NCI-H345 treated with DMSO at 0.1 percent for 48 hours (cell line): ENCODE measurements around the gene AQP4.
A peak's percentile ranks its signal among the peaks of the same experiment; 100 is the strongest.

Experiments used
- DNase-seq: peaks from one replicate; lab custom pipeline; 2025; ENCODE audit not compliant: unreplicated experiment; lab: John Stamatoyannopoulos, UW

Gene AQP4, protein sequence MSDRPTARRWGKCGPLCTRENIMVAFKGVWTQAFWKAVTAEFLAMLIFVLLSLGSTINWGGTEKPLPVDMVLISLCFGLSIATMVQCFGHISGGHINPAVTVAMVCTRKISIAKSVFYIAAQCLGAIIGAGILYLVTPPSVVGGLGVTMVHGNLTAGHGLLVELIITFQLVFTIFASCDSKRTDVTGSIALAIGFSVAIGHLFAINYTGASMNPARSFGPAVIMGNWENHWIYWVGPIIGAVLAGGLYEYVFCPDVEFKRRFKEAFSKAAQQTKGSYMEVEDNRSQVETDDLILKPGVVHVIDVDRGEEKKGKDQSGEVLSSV

DNA sequence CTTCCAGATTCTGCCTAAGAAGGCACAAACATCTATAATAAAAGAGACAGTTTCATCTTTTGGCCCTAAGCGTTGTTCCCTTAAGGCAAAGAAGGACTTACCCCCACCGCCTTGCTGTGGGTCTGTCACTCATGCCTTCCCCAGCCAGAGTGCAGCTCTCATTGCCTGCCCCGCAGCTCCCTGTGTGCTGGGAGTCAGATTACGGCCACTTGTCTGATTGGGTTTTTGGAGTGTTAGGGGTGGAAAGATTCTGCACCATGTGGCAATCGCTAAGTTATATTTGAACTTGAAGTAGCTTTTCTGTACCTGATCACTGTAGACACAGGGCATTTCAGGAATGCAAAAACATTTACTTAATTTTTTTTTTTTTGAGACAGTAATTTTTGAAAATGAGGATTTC, at the start of gene AQP4:
TSS of gene AQP4 (minus strand) at position 151 of the 400 bp plus-strand sequence. CDS start at position 133, 18 bp downstream.
- peak; percentile 28 for DNase-seq

GRCh38 chr18:26911840-26912239, 46.3 kb upstream of the AQP4 start:
- DNase-seq = no peak

DNA sequence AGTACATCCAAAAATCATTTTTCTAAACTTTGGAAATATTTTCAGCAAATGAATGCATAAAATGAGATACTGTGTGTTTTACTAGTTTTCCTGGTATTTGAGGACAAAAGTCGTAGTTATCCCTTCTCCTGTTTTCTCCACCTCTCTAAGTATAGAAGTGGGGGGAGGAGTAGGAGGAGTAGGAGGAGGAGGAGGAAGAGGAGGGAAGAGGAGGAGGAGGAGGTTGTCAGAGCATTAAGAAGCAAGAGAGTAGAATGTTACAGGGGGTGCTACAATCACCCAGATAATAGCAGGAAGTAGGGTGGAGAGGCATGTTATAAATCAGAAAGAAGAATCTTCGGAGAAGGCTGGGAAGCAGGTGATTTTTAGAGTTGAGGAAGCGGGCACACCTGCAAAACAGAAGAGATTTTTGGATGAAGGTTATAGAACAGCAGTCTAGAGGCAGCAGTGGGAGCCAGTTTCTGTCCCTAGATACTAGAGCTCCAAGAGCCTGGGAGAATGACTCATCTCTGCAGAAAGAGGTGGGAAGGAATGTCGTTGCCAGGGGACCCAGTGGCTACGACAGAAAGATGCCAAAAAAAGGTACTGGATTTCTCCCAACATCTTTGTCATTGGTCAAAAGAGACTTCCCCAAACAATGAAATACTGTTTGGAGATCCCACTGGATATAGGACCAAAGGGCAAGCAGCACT, 44.2 kb upstream of the AQP4 start:
- no peak for DNase-seq

DNA sequence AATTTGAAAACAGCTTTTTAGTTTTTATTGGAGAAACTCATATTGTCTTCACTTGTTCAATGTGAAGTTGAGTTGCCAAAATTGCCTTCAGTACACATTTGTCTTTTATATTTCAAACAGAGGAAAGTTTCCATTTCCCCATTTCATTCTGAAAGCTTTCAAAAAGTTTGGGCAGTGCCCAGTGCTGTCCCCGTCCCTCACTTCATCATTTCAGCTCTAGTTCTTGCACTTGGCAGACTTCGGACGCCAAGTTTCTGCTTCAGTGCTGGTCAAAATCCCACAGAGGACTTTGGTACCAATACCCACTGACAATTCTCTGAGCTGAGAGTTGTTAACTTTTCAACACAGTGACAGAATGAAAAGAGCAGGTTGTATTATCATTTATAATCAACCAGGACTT, 43.4 kb upstream of the AQP4 start:
- no peak for DNase-seq

DNA sequence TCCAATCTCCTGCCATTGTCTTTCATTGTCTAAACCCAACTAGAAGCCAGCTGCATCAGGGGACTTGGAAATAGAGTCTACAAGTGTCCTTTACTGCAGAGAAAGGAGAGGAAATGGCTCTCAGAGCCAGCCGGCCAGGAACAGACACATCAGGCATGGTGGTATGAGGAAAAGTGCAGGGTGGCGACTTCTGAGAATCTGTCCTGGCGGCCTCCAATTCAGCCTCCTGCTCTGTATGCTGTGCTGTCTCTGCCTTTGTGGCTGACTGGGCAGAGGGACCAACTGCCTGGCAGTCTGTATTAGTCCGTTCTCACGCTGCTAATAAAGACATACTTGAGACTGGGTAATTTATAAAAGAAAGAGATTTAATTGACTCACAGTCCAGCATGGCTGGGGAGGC, 36.8 kb upstream of the AQP4 start:
- no peak for DNase-seq

DNA sequence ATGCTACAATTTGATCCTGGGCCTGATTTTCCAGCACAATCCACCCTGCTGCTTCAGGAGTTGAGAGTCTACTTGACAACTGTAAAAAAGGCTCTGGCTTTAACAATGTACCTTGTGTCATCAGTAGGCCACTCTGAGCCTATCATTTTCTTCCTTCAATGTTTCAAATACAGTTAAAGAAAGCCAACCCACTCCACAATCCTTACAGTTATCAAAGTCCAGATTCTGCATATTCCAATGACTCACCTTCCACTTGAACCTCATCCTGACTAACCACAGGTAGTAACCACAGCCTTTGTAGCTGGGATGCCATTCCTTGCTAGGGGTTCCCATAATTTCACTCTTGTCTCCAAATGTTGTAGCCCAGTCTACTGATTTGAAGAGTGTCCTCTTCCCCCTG, 35.5 kb upstream of the AQP4 start:
- no peak for DNase-seq

DNA sequence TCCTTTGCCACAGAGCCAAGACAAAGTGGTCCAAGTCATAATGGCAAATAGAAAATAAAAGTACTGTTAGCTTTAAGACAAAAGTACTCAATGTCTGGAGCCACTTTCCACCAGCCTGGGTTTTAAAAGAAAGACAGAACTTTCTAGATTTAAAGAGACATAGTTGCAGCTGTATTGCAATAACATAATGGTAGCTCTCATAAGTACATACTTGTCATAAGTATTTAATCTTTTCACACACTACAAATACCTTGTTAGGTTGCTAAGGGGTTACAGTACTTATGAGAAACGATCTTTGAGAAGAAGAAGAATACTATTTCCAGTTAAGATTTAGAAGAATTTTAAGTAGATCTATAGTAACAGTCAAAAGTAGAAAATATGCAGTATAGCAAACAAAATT, 28.9 kb upstream of the AQP4 start:
- no peak for DNase-seq

- no peak for DNase-seq
Measured at GRCh38 chr18:26893996-26894395, 28.5 kb upstream of the AQP4 start.

DNA sequence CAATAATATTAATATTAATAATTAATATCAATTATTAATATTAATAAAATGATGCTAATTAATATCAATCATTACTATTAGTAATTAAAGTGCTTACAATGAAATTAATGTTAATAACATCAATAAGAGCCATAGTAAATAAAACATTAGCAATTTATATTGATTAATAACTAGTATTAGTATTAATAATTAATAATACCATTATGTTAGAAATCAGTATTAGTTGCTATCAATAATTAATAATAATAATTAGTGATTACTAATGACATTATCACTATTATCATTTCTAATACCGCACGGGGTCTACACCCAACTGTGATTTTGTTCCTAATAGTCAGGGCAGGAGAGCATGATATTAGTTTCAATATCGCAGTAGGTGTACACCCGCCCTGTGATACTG, 22.8 kb upstream of the AQP4 start:
- DNase-seq = no peak

DNA sequence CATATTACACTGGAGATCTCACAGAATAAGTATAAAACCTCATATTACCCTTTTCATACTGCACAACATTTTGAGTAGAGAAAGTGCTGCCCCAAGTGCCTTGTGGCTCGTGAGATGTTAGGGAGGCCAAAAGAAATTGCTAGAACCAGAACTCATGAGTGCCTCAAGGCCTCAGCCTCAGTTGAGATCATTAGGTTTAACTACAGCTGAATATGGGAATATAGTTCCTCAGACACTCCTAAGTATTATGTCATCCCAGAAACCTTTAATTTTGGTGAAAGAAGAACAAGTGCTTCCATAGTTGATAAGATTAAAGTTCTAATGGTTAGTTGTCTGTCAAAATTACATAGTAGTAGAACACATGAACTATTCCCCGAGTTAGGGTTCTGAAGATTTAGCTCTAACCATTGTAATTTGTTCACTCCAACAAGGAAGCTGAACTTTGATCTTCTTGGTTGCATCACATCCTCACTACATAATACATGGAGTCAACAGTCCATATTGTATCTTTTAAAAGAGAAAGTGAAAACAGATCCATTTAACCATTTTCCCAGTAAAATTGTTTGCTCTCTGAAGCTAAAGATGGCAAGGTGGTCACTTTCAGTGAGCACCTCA, 9.6 kb upstream of the AQP4 start:
- no peak for DNase-seq

DNA sequence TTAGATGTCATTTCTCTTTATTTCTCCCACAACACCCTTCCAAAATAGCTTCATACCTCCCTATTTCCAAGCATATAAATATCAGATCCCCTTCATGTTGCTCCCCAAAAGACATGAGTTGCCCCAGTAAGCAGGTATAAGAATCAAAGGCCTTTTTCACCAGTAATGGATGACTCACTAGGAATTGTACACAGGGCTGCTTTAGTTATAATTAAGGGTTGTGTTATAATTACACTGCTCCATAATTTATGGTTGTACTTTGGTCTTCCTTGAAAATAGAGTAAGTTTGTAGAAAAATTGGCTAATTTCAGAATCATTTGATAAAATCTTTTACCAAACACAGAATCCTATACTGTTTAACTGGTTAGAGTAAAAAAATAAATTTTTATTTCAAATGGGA, 8.8 kb upstream of the AQP4 start:
- DNase-seq = no peak

- DNase-seq = no peak
Measured at GRCh38 chr18:26869640-26870039, 4.1 kb upstream of the AQP4 start.

DNA sequence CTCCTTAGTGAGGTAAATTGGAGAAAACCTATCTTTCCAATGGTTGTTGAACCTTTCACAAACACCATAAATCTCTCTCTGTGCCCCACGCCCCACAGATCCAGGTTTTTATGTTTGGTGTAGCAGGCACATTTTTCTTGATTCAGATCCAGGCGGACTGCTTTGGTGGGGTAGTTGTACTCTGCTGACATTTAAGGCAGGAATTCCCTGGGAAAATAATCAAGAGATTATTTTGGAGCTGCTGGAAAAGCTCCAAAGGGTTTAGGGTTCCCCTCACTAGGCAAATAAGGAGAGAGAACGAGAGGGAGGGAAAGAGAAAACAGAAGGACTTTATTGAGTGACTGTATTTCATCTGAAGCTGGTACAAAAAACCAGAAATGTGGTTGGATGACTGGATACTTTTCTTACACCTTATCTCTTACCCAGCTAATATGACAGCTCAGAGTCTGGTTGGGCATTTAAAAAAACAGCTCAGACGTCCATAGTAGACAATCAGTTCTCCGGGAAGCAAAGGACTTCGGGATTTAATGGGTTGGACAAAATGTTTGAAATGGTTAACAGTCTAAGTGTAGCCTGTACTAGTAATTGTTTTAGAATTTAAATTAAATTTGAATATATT, 3.6 kb upstream of the AQP4 start:
- no peak for DNase-seq

GRCh38 chr18:26867471-26867870, 2.0 kb upstream of the AQP4 start:
- no peak for DNase-seq

DNA sequence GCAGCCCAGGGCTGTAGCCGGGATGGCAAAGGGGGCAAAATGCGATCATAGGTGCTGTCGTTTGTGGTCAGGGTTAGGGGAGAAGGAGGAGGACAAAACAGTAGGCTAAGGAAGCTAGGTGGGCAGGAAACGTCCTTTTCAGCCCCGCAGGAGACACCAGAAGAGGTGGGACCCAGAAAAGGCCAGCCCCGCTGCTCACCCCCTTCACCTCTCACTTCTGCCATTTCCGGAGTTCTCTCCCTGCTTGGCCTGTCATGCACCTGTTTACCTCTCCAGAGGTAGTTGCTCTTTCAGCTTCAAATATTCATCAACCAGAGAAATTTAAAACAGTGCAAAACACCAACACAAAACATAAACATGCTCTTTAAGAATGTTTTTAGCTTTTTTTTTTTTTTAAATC, 849 bp downstream of the AQP4 start:
- DNase-seq = no peak

- DNase-seq = no peak
Measured at GRCh38 chr18:26863921-26864497, 1.5 kb downstream of the AQP4 start.

- peak; percentile 70 for DNase-seq
Measured at GRCh38 chr18:26863122-26863879, 2.2 kb downstream of the AQP4 start.

- DNase-seq = no peak
Measured at GRCh38 chr18:26862084-26862483, 3.4 kb downstream of the AQP4 start.

DNA sequence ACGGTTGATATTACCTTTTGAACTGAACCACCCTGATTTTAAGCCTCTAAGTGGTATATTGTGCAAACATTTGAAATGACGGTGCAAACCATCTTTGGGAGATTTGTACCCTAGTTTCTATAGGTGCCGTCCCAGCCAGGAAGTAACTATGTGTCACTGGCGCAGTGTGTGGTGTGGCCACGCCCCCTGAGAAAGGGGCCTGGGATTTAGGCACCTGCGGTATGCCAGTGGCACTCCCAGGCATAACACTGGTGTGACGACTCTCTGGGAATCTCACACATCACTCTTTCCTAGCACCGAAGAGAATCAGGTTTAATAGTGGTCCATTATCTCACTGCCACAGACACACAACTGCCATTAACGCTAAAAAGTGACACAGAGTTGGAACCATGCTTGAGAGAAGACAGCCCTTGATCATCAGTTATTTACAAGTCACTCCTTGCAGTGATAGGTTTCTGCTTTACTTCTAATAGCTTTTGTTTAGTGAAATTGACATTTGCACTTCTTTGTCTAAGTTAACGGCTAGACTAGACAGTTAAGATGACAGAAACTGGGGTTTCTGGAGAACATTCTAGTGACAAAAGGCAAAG, 11.1 kb downstream of the AQP4 start:
- no peak for DNase-seq

GRCh38 chr18:26853401-26853800, 12.1 kb downstream of the AQP4 start:
- no peak for DNase-seq
